HT-29 (cell line): Measurements from ENCODE around the gene TMCO2. TPM values are rescaled to one million over a fixed set of nuclear protein-coding genes. Genes with fewer than 3 reads are reported as not detected.

Source experiments
- total RNA-seq: library from RNA; depleted of rRNA; stranded (reverse); fragments of >200 nt; shearing (Covaris generic); gene quantifications from 2 replicates; pipeline ENCODE4 v1.2.3, GENCODE V29; 2014; rRNA removed

Gene TMCO2
- total RNA-seq, 1 experiment from 2014 or later = not detected

Other genes with a start within 250 kb of the TMCO2 start
- 169 and 180 TPM in 2 replicates for gene CAP1, start 207.2 kb upstream of the TMCO2 start, total RNA-seq
- gene PPT1, start 150.7 kb upstream of the TMCO2 start, total RNA-seq = 56.2 and 67.0 TPM in 2 replicates
- 4.9 and 5.0 TPM in 2 replicates for gene RLF, start 86.5 kb upstream of the TMCO2 start, total RNA-seq
- 29.8 and 41.2 TPM in 2 replicates for gene ZMPSTE24, start 10.3 kb downstream of the TMCO2 start, total RNA-seq
- gene COL9A2, start 69.3 kb downstream of the TMCO2 start, total RNA-seq = 0.25 and 0.89 TPM in 2 replicates
- 12.9 and 14.1 TPM in 2 replicates for gene SMAP2, start 125.8 kb downstream of the TMCO2 start, total RNA-seq
- gene ZFP69B, start 202.5 kb downstream of the TMCO2 start, total RNA-seq = 0.57 and 1.3 TPM in 2 replicates
- 0.20 and 0.37 TPM in 2 replicates for gene ZFP69, start 229.4 kb downstream of the TMCO2 start, total RNA-seq